GM18951 (cell line): ENCODE results near the gene LRRIQ4.

ENCODE experiments used
- POLR2A ChIP-seq: IDR thresholded peaks from 4 replicates; pipeline ENCODE4 v1.6.1; 2011; ENCODE audit warnings: mild to moderate bottlenecking; ENCODE audit not compliant: insufficient read length, insufficient read depth; ENCODE audit errors: extremely low read depth
- in situ Hi-C: fragments of 300-500 bp; cut with MboI; formaldehyde crosslinking; loops from one replicate; pipeline ENCODE4 v1.12.0; 2022; ENCODE audit warnings: low sequenced_read_pairs, mixed read lengths, inconsistent platforms; ENCODE audit not compliant: unreplicated experiment

Gene LRRIQ4

DNA sequence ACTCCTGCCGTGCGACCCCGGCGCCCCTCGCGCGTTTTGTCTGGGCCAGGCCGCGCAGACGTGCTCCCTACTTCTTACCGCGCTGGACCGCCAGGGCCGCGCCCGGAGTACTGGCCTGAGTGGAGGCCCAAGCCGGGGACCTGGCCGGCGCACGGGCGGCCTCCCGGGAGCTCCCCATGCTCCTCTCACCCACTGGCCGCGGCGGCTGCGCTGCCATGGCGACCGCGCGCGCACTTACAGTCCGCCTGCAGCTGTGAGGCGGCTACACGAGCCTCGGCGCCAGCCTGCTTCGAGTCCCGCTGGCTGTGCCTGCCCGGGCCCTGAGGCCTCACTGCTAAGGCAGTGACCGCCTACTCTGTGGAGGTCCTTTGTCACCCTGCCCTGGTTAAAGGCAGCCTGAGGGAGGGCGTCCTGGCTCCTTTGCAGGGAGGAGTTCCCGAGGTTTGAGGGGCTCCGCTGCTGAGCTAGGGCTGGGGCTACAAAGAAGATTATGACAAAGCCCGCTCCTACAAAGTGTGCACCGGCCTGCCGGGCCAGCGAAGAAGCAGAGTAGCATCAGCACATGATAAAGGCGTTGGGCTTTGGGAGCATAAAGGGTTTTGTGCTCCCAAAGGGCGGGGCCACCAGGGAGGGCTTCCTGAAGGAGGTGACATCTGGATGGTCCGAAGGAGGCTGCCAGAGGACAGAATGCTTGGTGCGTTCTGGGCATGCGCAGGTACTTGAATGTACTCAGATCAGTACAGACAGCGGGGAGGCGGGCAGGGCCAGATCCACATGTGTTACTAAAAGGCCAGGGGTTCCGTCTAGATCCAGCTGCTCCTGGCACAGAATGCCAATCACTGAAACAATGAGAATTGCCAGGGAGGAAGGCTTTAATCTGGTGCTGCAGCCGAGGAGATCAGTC is at the start of gene LRRIQ4, which contains the start of gene LRRC34:
Gene LRRIQ4, plus strand, starts transcription at position 539 of the 904 bp plus-strand sequence. CDS start 9,052 bp downstream, outside the sequence.
Gene LRRC34, minus strand, starts transcription at position 573 of the 904 bp plus-strand sequence. Its CDS starts 356 bp downstream, at position 217.
- in situ Hi-C loops: no loop called here
- no peak for TF ChIP-seq POLR2A

DNA sequence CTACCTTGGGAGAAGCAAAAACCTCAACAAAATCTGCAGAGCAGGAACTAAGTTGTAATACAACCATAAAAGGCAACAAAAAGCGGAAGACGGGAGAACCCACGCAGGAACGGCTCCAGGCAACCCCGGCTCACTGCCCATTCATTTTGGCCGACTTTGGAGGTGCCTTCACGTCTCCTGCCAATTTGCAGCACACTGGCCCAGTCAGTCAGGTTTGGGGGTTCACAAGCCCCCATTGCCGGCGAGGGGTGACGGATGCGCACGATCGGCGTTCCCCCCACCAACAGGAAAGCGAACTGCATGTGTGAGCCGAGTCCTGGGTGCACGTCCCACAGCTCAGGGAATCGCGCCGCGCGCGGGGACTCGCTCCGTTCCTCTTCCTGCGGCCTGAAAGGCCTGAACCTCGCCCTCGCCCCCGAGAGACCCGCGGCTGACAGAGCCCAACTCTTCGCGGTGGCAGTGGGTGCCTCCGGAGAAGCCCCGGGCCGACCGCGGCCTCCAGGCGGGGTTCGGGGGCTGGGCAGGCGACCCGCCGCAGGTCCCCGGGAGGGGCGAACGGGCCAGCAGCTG is 48.3 kb upstream of the LRRIQ4 start:
- TF ChIP-seq POLR2A: no peak
- in situ Hi-C loops: no loop called here

DNA sequence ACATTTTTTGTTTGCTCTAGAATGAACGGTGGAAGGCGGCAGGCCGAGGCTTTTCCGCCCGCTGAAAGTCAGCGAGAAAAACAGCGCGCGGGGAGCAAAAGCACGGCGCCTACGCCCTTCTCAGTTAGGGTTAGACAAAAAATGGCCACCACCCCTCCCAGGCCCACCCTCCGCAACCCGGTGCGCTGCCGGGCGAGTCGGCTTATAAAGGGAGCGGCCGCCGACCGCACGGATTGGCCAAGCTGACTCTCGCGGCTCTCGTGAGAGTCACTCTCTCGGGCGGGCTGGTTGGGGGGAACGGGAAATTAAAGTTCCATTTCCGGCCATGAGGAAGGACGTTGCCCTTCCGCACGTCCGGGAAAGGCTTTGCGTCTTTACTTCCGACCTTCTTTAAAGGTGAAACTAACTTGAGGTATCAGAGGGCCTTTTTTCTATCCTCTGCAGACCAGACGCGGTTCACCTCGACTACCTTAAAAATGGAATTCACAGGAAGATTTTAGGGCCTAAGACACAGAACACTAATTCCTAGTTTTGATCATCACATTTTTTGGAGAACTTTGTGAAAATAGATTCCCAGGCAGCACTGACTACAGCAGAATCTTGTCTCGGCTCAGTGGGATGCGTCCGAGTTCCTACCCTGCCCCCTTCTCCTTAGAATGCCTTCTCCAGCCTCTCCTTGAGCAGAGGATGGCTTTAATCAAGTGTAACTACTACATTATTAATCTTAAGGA is 47.6 kb upstream of the LRRIQ4 start, which contains the start of gene TERC:
Gene TERC, minus strand, starts transcription at position 179 of the 731 bp plus-strand sequence.
- in situ Hi-C loops: no loop called here
- TF ChIP-seq POLR2A: peak; percentile 87

DNA sequence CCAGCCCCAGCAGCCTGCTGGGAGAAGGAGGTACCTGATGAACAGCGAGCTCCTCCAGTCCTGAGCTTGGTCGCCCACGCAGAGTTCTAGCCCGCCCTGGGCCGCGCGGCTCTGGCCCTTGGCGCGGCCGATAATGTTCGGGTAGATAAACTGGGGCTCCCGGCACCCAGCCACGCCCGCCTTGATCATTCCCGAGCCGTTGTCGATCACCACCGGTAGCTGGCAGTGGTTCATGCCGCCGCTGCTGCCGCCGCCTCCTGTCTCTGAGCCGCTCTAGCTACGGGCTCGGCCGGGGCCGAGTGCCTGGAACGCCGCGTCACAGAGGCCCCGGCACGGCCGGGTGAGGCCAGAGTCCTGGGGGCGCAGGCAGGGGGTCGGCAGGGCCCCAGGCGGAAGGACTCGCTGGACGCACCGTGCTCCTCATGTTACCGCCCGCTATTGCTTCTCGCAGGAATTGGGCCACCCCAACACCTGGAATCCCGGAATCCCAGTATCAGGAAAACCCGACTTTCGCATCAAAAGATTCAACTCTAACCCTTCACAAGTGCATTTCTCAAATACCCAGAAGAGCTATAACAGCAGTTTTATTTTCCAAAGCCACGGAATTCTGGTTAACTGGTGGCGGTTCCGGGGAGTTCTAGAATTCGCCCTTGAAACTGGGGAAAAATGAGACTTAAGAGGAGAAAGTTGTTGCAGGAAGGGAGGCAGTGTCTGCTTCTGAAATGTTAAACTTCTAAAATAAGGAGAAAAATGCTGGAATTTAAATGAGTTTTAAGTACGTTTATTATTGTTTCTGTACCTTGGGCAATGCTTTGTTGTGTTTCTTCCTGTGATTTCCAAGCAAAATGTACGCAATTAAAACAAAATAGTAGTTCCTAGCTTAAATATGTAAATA is 43.1 kb upstream of the LRRIQ4 start, which contains the start of gene ACTRT3:
Gene ACTRT3, minus strand, starts transcription at position 275 of the 895 bp plus-strand sequence. Its CDS starts 41 bp downstream, at position 234.
- in situ Hi-C loops: no loop called here
- peak; percentile 46 for TF ChIP-seq POLR2A

DNA sequence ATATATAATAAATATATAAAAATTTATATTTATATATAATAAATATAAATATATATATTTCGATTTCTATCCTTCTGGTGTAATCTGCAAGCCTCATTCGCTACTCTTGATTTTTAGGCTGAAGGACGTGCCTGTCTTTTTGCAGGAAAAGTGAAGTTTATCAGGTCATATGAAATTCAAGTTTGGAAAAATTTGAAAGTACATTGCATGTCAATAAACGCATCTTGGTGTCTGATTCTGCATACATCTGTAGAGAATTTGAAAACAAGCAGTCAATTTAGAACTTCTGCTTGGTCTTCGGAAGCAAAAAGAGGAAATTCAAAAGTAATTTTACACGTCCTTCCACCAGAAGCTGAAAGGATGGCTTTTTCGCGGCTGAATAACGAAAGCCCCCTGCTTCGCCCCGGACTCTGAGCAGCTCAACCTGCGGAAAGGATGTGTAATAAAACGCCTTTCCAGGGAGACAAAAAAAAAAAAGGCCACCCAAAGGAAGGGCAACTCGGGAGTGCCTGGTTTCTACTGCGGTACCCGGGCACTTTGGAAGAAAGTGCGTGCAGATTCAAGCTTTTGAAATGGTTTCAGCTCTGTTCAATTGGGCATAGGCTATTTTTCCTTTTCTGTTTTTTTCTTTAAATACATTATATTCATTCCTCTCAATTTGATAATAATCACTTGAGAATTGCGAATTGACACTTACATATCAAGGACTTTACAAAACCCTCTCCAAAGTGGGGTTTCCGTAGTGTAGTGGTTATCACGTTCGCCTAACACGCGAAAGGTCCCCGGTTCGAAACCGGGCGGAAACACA is 41.0 kb upstream of the LRRIQ4 start:
- in situ Hi-C loops: no loop called here
- TF ChIP-seq POLR2A: no peak

DNA sequence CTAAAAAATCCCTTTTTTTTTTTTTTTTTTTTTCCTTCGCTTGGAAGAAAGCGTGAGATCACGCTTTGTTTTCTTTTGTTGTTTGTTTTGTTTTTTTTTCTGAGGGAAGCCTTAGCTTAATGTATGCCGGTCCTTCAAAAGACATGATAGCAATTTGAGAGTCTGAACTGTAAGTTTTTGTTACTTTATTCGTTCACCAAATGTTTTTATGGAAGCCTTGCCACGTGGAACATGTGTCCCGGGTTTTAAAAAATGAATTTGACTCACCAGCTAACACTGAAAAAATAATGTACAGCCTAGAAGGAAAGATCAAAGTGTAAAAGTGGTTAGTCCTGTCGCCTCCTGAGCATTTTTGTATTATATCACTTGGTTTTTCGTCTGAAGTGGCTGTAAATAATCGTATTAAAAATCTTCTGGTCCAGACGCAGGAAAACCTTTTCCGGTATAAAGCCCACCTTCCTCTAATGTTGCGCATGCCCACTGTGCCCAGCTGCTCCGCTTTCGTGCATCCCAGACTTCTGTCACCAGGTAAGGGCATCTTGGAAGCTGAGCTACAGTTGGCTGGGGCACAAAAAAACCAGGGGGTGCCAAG is 40.3 kb upstream of the LRRIQ4 start:
- in situ Hi-C loops: no loop called here
- TF ChIP-seq POLR2A: no peak

DNA sequence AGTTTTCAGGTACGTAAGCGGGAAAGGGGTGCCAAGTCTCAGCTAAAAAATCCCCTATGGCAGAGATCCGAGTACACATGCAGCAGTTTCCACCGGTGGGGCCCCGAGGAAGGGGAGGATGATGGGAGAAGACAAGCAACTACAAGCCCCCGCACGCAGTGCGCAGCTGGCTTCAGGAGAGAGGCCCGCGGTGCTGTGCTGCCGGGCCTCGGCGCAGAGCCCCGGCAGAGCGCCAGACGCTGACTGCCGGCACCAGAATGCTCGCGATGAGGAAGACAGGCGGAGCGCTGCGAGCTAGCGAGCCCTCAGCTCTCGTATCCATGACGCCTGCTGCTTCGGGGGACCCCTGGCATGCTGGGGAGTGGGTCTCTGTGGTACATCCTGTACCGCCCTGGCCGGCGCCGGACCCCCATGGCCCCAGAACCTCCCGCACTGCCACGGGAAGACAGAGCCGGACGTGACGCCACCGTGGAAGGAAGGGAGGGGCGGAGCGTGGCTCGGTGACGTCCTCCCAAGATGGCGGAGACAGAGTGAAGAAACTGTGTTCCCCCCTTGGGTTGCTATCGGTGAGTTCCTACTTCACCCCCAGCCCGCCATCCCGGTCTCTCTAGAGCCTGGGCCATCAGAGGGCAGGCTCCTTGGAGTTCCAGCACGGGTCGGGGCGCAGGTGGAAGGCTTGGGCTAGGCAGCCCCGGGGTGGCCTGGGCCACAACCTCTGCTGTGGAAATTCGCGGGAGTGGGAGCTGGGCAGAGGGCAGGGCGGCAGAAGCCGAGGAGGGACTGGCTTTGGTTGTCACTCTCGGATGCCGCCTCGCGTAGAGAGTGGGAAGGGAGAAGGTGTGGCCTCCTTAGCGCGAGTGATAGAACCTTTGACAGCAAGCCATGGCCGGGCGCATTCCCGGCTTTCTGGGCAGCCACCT is 39.5 kb upstream of the LRRIQ4 start, which contains the start of gene MYNN:
Gene MYNN, plus strand, starts transcription at position 500 of the 920 bp plus-strand sequence. CDS start 900 bp downstream, outside the sequence.
- TF ChIP-seq POLR2A: peak; percentile 99
- in situ Hi-C loops: no loop called here

DNA sequence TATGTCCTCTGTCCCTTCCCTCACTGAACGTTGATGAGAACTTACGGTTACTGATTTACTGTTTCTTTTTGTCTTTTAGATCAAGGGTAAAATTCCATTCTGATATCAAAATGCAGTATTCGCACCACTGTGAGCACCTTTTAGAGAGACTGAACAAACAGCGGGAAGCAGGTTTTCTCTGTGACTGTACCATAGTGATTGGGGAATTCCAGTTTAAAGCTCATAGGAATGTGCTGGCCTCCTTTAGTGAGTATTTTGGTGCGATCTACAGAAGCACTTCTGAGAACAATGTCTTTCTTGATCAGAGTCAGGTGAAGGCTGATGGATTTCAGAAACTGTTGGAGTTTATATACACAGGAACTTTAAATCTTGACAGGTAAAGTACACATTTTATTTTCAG is 38.5 kb upstream of the LRRIQ4 start:
- TF ChIP-seq POLR2A: no peak
- in situ Hi-C loops: no loop called here

DNA sequence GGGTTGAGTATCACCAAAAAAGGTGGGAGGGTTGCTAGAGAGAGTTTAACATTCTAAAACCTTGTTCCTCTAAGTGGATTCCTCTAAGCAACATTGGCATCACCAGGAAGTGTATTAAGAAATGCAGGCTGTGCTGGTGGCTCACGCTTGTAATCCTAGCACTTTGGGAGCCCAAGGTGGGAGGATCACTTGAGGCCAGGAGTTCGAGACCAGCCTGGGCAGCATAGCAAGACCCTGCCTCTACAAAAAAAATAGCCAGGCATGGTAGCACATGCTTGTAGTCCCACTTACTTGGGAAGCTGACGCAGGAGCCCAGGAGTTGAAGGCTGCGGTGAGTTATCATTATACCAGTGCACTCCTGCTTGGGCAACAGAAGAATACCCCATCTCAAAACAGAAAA is 34.8 kb upstream of the LRRIQ4 start:
- in situ Hi-C loops: no loop called here
- no peak for TF ChIP-seq POLR2A

DNA sequence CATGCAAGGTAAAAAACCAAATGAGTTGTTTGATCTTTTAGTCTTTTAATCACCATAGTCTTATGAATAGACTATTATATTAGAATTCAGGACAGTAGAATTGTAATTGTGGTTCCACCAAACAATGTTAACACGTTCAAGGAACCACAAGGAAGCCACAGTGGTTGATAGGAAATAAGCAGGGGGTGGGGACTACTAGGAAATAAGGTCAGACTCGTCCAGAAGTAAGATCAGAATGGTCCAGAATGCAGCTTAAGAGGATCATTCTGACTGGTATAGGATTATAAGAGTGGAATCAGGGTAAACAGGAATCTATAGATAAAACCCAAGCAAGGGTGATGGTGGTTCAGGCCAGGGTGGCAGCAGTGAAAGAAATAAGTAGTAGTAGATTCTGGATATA is 31.9 kb upstream of the LRRIQ4 start:
- in situ Hi-C loops: no loop called here
- no peak for TF ChIP-seq POLR2A

DNA sequence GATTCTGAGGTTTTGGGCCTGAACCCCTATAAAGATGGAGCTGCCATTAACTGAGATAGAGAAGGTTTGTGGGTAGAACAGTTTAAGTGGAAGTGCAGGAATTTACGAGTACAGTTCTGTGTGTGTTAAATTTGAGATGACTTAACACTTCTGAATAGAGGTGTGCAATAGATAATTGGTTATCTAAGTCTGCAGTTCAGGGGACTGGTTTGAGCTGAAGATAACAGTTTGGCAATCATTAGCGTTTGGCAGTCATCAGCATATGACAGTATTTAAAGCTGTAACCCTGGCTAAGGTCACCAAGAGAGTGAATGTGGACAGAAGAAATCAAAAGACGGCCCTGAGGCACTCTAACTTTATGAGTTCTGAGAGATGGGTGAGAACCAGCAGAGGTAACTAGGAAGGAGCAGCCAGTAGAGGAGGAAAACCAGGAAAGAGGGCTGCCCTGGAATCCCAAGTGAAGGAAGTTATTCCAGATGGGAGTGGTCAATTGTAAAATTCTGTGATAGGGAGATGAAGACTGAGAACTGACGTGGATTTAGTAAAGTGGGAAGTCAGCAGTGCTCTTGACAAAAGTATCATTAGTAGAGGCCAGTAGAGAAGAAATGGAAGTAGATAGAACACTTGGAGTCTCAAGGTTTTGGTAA is 31.3 kb upstream of the LRRIQ4 start:
- TF ChIP-seq POLR2A: no peak
- in situ Hi-C loops: no loop called here
